ENCODE results near the gene C1orf232. TPM values are rescaled to one million over a fixed set of nuclear protein-coding genes. Genes with fewer than 3 reads are reported as not detected.

Gene C1orf232
- total and polyA plus RNA-seq, 2 of the 13 experiments (the other 11 are each of a cell fraction or from before 2014, with no cell fraction given): not detected

DNA sequence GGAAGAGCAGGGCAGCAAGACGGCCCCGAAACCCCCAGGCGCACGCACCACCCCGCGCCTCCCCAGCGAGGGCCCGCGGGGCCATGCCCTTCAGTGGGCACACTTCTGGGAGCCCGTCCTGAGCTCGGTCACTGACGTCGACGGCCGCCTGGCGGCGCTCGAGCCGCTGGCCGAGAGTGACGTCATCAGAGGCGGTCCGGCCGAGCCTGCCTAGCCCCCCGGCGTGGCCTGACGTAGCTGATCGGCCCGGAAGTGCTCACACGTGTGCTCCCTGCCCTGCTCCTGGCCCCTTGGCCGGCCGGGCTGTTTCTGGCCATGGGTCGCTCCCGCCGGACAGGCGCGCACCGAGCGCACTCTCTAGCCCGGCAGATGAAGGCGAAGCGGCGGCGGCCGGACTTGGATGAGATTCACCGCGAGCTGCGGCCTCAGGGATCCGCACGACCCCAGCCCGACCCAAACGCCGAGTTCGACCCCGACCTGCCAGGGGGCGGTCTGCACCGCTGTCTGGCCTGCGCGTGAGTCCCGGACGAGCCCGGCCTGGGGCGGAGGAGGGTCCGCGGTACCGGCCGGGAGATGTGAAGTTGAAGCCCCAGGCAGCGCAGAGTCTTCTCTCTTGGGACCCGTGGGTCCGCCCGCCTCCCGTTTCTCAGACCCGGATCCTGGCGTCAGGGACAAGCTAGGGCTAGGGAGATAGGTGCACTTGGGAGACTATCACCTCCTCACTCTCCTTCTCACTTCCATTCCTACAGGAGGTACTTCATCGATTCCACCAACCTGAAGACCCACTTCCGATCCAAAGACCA, 1.1 kb upstream of the C1orf232 start, which contains the start of gene ZNF593 (continued):
- TF ChIP-seq, protein P1, sequence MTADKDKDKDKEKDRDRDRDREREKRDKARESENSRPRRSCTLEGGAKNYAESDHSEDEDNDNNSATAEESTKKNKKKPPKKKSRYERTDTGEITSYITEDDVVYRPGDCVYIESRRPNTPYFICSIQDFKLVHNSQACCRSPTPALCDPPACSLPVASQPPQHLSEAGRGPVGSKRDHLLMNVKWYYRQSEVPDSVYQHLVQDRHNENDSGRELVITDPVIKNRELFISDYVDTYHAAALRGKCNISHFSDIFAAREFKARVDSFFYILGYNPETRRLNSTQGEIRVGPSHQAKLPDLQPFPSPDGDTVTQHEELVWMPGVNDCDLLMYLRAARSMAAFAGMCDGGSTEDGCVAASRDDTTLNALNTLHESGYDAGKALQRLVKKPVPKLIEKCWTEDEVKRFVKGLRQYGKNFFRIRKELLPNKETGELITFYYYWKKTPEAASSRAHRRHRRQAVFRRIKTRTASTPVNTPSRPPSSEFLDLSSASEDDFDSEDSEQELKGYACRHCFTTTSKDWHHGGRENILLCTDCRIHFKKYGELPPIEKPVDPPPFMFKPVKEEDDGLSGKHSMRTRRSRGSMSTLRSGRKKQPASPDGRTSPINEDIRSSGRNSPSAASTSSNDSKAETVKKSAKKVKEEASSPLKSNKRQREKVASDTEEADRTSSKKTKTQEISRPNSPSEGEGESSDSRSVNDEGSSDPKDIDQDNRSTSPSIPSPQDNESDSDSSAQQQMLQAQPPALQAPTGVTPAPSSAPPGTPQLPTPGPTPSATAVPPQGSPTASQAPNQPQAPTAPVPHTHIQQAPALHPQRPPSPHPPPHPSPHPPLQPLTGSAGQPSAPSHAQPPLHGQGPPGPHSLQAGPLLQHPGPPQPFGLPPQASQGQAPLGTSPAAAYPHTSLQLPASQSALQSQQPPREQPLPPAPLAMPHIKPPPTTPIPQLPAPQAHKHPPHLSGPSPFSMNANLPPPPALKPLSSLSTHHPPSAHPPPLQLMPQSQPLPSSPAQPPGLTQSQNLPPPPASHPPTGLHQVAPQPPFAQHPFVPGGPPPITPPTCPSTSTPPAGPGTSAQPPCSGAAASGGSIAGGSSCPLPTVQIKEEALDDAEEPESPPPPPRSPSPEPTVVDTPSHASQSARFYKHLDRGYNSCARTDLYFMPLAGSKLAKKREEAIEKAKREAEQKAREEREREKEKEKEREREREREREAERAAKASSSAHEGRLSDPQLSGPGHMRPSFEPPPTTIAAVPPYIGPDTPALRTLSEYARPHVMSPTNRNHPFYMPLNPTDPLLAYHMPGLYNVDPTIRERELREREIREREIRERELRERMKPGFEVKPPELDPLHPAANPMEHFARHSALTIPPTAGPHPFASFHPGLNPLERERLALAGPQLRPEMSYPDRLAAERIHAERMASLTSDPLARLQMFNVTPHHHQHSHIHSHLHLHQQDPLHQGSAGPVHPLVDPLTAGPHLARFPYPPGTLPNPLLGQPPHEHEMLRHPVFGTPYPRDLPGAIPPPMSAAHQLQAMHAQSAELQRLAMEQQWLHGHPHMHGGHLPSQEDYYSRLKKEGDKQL (CRISPR knock-in tag; IDR thresholded peaks at IDR 0.05; ENCODE audit: low read depth): 0 out of 2 replicates have a peak, but pooled peaks have one; percentile 36
- no peak for TF ChIP-seq CC2D1A (CRISPR knock-in tag; IDR thresholded peaks at IDR 0.05)
- TF ChIP-seq, protein P2, sequence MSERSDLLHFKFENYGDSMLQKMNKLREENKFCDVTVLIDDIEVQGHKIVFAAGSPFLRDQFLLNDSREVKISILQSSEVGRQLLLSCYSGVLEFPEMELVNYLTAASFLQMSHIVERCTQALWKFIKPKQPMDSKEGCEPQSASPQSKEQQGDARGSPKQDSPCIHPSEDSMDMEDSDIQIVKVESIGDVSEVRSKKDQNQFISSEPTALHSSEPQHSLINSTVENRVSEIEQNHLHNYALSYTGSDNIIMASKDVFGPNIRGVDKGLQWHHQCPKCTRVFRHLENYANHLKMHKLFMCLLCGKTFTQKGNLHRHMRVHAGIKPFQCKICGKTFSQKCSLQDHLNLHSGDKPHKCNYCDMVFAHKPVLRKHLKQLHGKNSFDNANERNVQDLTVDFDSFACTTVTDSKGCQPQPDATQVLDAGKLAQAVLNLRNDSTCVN (CRISPR knock-in tag; IDR thresholded peaks at IDR 0.05; ENCODE audit: borderline replicate concordance): no peak
- TF ChIP-seq, protein P3, sequence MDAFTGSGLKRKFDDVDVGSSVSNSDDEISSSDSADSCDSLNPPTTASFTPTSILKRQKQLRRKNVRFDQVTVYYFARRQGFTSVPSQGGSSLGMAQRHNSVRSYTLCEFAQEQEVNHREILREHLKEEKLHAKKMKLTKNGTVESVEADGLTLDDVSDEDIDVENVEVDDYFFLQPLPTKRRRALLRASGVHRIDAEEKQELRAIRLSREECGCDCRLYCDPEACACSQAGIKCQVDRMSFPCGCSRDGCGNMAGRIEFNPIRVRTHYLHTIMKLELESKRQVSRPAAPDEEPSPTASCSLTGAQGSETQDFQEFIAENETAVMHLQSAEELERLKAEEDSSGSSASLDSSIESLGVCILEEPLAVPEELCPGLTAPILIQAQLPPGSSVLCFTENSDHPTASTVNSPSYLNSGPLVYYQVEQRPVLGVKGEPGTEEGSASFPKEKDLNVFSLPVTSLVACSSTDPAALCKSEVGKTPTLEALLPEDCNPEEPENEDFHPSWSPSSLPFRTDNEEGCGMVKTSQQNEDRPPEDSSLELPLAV (CRISPR knock-in tag; conservative IDR thresholded peaks at IDR 0.05; ENCODE audit: low read depth): no peak
- peak; percentile 69; the same call in 1 of the 2 replicates for TF ChIP-seq FUBP1 (CRISPR knock-in tag; IDR thresholded peaks at IDR 0.05; ENCODE audit: borderline replicate concordance)
- TF ChIP-seq, protein P4, sequence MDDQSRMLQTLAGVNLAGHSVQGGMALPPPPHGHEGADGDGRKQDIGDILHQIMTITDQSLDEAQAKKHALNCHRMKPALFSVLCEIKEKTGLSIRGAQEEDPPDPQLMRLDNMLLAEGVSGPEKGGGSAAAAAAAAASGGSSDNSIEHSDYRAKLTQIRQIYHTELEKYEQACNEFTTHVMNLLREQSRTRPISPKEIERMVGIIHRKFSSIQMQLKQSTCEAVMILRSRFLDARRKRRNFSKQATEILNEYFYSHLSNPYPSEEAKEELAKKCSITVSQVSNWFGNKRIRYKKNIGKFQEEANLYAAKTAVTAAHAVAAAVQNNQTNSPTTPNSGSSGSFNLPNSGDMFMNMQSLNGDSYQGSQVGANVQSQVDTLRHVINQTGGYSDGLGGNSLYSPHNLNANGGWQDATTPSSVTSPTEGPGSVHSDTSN (CRISPR knock-in tag; IDR thresholded peaks at IDR 0.05; ENCODE audit: borderline replicate concordance): peak; percentile 42; the same call in 1 of the 2 replicates
- TF ChIP-seq GZF1 (CRISPR knock-in tag; IDR thresholded peaks at IDR 0.05): peak; percentile 89
- no peak for TF ChIP-seq ZBTB1 (CRISPR knock-in tag; IDR thresholded peaks at IDR 0.05; ENCODE audit: borderline replicate concordance)
- TF ChIP-seq CBX2 (IDR thresholded peaks at IDR 0.05; ENCODE audit: low read depth, low read length): no peak
- peak; percentile 80; the same call in 1 of the 2 replicates for TF ChIP-seq CBX2 (CRISPR knock-in tag; IDR thresholded peaks at IDR 0.05; ENCODE audit: low read depth)
- peak; percentile 79; the same call in 1 of the 2 replicates for TF ChIP-seq ZNF441 (CRISPR knock-in tag; IDR thresholded peaks at IDR 0.05; ENCODE audit: borderline replicate concordance)
- TF ChIP-seq HMGA1 (CRISPR knock-in tag; conservative IDR thresholded peaks at IDR 0.05): no peak
- peak; percentile 64 for TF ChIP-seq HNRNPLL (IDR thresholded peaks at IDR 0.05; ENCODE audit: low read depth, low read length, poor library complexity, severe bottlenecking)
- TF ChIP-seq, protein P5, sequence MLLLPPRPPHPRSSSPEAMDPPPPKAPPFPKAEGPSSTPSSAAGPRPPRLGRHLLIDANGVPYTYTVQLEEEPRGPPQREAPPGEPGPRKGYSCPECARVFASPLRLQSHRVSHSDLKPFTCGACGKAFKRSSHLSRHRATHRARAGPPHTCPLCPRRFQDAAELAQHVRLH (CRISPR knock-in tag; IDR thresholded peaks at IDR 0.05; ENCODE audit: borderline replicate concordance, low read depth): peak; percentile 93; the same call in 1 of the 2 replicates
- peak; percentile 90 for TF ChIP-seq MIER3 (CRISPR knock-in tag; IDR thresholded peaks at IDR 0.05; ENCODE audit: borderline replicate concordance)

All from HepG2 (cell line).